OCI-LY7 (cell line): ENCODE data around the gene DCC.

Source experiments
- EZH2phosphoT487 ChIP-seq: fragments of 200-600 bp; sonication (generic); IDR thresholded peaks from 2 replicates; pipeline ENCODE4 v1.6.1; 2018; ENCODE audit warnings: low read depth, borderline replicate concordance, mild to moderate bottlenecking, mixed run types, antibody characterized with exemption, low read length, moderate library complexity, mixed read lengths
- TF ChIP-seq, protein P1 (sequence below): fragments of 200-600 bp; sonication (generic); conservative IDR thresholded peaks from 2 replicates; pipeline ENCODE4 v1.5.1; 2014; ENCODE audit warnings: mild to moderate bottlenecking, antibody characterized with exemption, low read length, moderate library complexity, mixed read lengths

DNA sequence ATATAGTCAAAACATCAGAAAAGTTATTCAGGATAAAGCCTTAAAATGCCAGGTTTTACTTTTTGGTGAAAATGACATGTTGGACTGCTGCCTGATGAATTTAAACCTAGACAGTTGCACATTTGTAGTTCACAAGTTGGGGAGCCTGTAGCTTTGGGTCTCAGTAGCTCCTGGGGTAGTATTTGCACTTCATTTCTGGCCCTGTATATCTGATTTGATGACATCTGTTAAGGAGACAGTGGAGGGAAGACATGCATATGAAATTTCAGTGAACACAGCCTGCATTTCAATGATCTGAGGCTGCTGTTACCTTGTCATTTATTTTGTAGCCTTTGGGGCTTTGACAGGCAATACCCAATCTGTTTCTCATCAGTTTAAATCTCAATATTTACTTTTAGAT, 156.4 kb downstream of the DCC start:
- TF ChIP-seq, protein P1, sequence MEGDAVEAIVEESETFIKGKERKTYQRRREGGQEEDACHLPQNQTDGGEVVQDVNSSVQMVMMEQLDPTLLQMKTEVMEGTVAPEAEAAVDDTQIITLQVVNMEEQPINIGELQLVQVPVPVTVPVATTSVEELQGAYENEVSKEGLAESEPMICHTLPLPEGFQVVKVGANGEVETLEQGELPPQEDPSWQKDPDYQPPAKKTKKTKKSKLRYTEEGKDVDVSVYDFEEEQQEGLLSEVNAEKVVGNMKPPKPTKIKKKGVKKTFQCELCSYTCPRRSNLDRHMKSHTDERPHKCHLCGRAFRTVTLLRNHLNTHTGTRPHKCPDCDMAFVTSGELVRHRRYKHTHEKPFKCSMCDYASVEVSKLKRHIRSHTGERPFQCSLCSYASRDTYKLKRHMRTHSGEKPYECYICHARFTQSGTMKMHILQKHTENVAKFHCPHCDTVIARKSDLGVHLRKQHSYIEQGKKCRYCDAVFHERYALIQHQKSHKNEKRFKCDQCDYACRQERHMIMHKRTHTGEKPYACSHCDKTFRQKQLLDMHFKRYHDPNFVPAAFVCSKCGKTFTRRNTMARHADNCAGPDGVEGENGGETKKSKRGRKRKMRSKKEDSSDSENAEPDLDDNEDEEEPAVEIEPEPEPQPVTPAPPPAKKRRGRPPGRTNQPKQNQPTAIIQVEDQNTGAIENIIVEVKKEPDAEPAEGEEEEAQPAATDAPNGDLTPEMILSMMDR = no peak
- no peak for TF ChIP-seq EZH2phosphoT487
